Gastrocnemius medialis (tissue), 4 donors: Measurements from ENCODE around the gene ATP6V1A.

Experiments
- POLR2A ChIP-seq, 2 donors: fragments of 450-650 bp; IDR thresholded peaks; one replicate each; pipeline ENCODE4 v1.6.1; 2017; ENCODE audit warnings: antibody characterized with exemption in 2 of 2, mild to moderate bottlenecking in 2 of 2, moderate library complexity in 2 of 2
- TF ChIP-seq, protein P1 (sequence below), 5 experiments: fragments of 450-650 bp in 3 of 5; fragments of 200-600 bp in 2 of 5; sonication (generic) in 2 of 5; IDR thresholded peaks in 4 of 5; conservative IDR thresholded peaks in 1 of 5; 1 replicate in 4 of 5; 2 replicates in 1 of 5; pipeline ENCODE4 v1.5.1; 2016 to 2019; ENCODE audit warnings: antibody characterized with exemption in 5 of 5, mild to moderate bottlenecking in 3 of 5, moderate library complexity in 3 of 5

DNA sequence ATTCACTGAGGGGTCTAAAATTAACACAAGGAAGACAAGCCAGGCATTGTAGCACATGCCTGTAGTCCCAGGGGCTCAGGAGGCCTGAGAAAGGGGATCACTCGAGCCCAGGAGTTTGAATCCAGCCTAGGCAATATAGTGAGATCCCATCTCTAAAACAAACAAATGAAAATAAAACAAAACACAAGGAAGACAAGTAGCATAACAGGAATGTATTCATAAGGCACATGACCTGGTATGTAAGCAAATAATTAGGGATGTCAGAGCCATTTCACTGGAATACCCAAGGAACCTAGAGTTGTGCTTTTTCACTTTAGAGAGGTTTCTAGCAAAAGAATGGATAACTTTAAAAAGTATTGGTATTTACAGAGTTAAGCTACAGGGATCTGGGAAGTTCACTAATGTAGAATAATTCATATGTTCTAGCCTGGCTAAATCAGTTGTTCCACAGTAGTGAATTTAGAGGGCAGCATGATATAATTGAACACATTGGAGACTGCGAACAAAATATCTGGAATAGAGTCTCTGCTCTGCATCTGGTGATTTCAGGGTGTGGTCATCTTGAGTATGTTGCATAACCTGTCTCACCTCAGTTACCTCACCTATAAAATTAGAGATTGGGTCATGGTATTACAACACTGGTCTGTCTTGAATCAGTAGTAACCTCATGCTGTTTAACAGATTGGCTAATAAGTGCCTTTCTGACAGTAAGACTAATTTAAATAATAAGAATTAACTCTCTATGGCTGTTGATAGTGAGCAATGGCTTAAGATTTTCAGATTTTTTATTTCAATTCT is 101.0 kb downstream of the ATP6V1A start:
- TF ChIP-seq, protein P1, sequence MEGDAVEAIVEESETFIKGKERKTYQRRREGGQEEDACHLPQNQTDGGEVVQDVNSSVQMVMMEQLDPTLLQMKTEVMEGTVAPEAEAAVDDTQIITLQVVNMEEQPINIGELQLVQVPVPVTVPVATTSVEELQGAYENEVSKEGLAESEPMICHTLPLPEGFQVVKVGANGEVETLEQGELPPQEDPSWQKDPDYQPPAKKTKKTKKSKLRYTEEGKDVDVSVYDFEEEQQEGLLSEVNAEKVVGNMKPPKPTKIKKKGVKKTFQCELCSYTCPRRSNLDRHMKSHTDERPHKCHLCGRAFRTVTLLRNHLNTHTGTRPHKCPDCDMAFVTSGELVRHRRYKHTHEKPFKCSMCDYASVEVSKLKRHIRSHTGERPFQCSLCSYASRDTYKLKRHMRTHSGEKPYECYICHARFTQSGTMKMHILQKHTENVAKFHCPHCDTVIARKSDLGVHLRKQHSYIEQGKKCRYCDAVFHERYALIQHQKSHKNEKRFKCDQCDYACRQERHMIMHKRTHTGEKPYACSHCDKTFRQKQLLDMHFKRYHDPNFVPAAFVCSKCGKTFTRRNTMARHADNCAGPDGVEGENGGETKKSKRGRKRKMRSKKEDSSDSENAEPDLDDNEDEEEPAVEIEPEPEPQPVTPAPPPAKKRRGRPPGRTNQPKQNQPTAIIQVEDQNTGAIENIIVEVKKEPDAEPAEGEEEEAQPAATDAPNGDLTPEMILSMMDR (IDR thresholded peaks at IDR 0.05 in 4 of 5, conservative IDR thresholded peaks at IDR 0.05 in 1 of 5) = no peak
- no peak for TF ChIP-seq POLR2A (IDR thresholded peaks at IDR 0.05)
